Astrocyte (in vitro differentiated cells and primary cell): Measurements from ENCODE around the gene SLC25A13.

Experiments
- CTCF ChIP-seq: IDR thresholded peaks from 2 replicates; pipeline ENCODE4 v1.5.1; 2011; ENCODE audit warnings: low read depth, mild to moderate bottlenecking, inconsistent platforms, low read length, moderate library complexity; ENCODE audit not compliant: insufficient read depth
- EZH2 ChIP-seq: IDR thresholded peaks from 2 replicates; pipeline ENCODE4 v1.6.1; 2012; ENCODE audit warnings: mild to moderate bottlenecking, low read length, inconsistent platforms; ENCODE audit not compliant: insufficient read depth

GRCh38 chr7:96135241-96135640 lies 186.7 kb downstream of the SLC25A13 start:
- TF ChIP-seq EZH2: no peak
- no peak for TF ChIP-seq CTCF
